HepG2 (cell line): ENCODE results near the gene TROAP. TPM values are rescaled to one million over a fixed set of nuclear protein-coding genes. Genes with fewer than 3 reads are reported as not detected.

Experiments
- ATF7-NPFF ChIP-seq: sonication (generic); formaldehyde crosslinking; IDR thresholded peaks from 2 replicates; pipeline ENCODE4 v1.8.1; 2023; ENCODE audit warnings: mild to moderate bottlenecking, low read depth, missing genetic modification reagents, moderate library complexity
- CBFB ChIP-seq: sonication (generic); formaldehyde crosslinking; IDR thresholded peaks from 2 replicates; pipeline ENCODE4 v1.4.0; 2020; ENCODE audit warnings: missing genetic modification reagents
- JARID2 ChIP-seq: sonication (generic); formaldehyde crosslinking; IDR thresholded peaks from 2 replicates; pipeline ENCODE4 v1.8.1; 2023; ENCODE audit warnings: missing genetic modification reagents, inconsistent platforms; ENCODE audit not compliant: insufficient replicate concordance
- NR2F6 ChIP-seq, 2 experiments: IDR thresholded peaks; 2 replicates each; pipeline ENCODE4 v1.6.1; 2016; ENCODE audit warnings: antibody characterized with exemption in 1 of 2, mild to moderate bottlenecking in 1 of 2
- PITX1 ChIP-seq: sonication (generic); formaldehyde crosslinking; IDR thresholded peaks from 2 replicates; pipeline ENCODE4 v1.5.1; 2020; ENCODE audit warnings: mild to moderate bottlenecking, missing genetic modification reagents
- SMAD9 ChIP-seq: sonication (generic); formaldehyde crosslinking; IDR thresholded peaks from 2 replicates; pipeline ENCODE4 v1.5.1; 2020; ENCODE audit warnings: mild to moderate bottlenecking, missing genetic modification reagents
- ZMYM3 ChIP-seq: sonication (generic); formaldehyde crosslinking; IDR thresholded peaks from 2 replicates; pipeline ENCODE4 v1.5.1; 2020; ENCODE audit warnings: mild to moderate bottlenecking, missing genetic modification reagents
- ZNF274 ChIP-seq: sonication (generic); formaldehyde crosslinking; IDR thresholded peaks from 2 replicates; pipeline ENCODE4 v1.5.1; 2020; ENCODE audit warnings: mild to moderate bottlenecking, missing genetic modification reagents
- ZNF510 ChIP-seq: sonication (generic); formaldehyde crosslinking; IDR thresholded peaks from 2 replicates; pipeline ENCODE4 v1.4.0; 2020; ENCODE audit warnings: low read depth, mild to moderate bottlenecking, missing genetic modification reagents
- ZNF547 ChIP-seq: sonication (generic); formaldehyde crosslinking; IDR thresholded peaks from 2 replicates; pipeline ENCODE4 v1.5.1; 2020; ENCODE audit warnings: mild to moderate bottlenecking, missing genetic modification reagents
- ZNF747 ChIP-seq: sonication (generic); formaldehyde crosslinking; IDR thresholded peaks from 2 replicates; pipeline ENCODE4 v1.8.1; 2023; ENCODE audit warnings: missing genetic modification reagents, mild to moderate bottlenecking, borderline replicate concordance
- ZNF879 ChIP-seq: sonication (generic); formaldehyde crosslinking; IDR thresholded peaks from 2 replicates; pipeline ENCODE4 v1.8.1; 2023; ENCODE audit warnings: missing genetic modification reagents
- polyA plus RNA-seq, 8 experiments: library from polyadenylated mRNA; depleted of rRNA in 3 of 8; stranded (reverse) in 7 of 8; unstranded in 1 of 8; fragments of >200 nt; fragmentation: Illumina TruSeq in 4 of 8; extraction: Trizol in 4 of 8; gene quantifications; 2 replicates each; pipeline versions ENCODE4 v1.2.1 to v1.2.3, GENCODE V29; 2011 to 2016; ENCODE audit warnings: low read depth in 4 of 8, missing spikeins in 1 of 8, mixed read lengths in 1 of 8; ENCODE audit not compliant: insufficient read depth in 1 of 8
- total RNA-seq, 5 experiments: library from RNA; depleted of rRNA; stranded (reverse); fragments of >200 nt; fragmentation: Illumina TruSeq; extraction: Trizol; gene quantifications; 2 replicates each; pipeline ENCODE4 v1.2.3, GENCODE V29; 2016; ENCODE audit warnings: low read depth in 1 of 5
- TF ChIP-seq, protein P1 (sequence below): sonication (generic); formaldehyde crosslinking; IDR thresholded peaks from 2 replicates; pipeline ENCODE4 v1.5.0; 2020; ENCODE audit warnings: mild to moderate bottlenecking, missing genetic modification reagents
- TF ChIP-seq, protein P2 (sequence below): sonication (generic); formaldehyde crosslinking; IDR thresholded peaks from 2 replicates; pipeline ENCODE4 v1.8.0; 2022; ENCODE audit warnings: missing genetic modification reagents, low read depth, mild to moderate bottlenecking, borderline replicate concordance
- TF ChIP-seq, protein P3 (sequence below): sonication (generic); formaldehyde crosslinking; IDR thresholded peaks from 2 replicates; pipeline ENCODE4 v1.5.1; 2020; ENCODE audit warnings: mild to moderate bottlenecking, missing genetic modification reagents, moderate library complexity
- TF ChIP-seq, protein P4 (sequence below): sonication (generic); formaldehyde crosslinking; IDR thresholded peaks from 2 replicates; pipeline ENCODE4 v1.5.1; 2020; ENCODE audit warnings: missing genetic modification reagents, mild to moderate bottlenecking, borderline replicate concordance
- TF ChIP-seq, protein P5 (sequence below): sonication (generic); formaldehyde crosslinking; IDR thresholded peaks from 2 replicates; pipeline ENCODE4 v1.5.1; 2020; ENCODE audit warnings: mild to moderate bottlenecking, missing genetic modification reagents, borderline replicate concordance

TROAP gene
- total and polyA plus RNA-seq, 2 of the 13 experiments (the other 11 are each of a cell fraction or from before 2014, with no cell fraction given): 22.5 to 30.9 TPM

DNA sequence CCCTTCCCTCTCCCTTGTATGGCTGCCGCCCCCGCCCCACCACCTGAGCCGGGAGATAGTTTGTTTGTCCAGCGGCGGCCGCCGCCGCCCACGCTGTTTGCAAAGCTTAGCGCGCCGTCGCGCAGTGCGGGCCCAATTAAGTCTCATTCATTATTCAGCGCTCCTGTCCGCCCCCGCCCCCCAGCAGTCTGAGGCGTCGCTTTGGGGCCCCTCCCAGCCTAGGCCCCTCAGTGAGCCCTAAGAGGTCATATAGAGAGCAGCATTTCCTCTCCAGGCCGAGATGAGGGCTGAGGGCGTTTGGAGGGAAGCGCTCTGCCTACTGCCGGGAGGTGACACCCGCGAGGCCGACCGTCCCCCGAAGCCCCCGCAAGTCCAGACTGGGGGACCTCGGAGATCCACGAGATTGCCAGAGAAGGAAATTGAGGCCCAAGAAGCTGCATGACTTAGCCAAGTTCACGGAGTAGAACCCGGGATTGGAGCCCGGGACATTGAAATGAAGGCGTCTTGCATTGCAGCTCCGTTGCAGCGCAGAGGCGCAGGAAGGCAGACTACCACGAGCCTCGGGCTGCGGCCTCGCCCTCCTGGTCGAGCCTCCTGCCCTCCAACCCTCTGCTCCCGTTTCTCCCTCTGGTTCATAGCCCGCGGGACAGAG lies 23.7 kb downstream of the TROAP start, which contains the start of gene DNAJC22 (continued):
- TF ChIP-seq ATF7-NPFF (CRISPR knock-in tag): peak; percentile 84; the same call in 1 of the 2 replicates
- TF ChIP-seq PITX1: peak; percentile 33; the same call in 1 of the 2 replicates
- TF ChIP-seq ZNF274: peak; percentile 64; the same call in 1 of the 2 replicates
- TF ChIP-seq, protein P1, sequence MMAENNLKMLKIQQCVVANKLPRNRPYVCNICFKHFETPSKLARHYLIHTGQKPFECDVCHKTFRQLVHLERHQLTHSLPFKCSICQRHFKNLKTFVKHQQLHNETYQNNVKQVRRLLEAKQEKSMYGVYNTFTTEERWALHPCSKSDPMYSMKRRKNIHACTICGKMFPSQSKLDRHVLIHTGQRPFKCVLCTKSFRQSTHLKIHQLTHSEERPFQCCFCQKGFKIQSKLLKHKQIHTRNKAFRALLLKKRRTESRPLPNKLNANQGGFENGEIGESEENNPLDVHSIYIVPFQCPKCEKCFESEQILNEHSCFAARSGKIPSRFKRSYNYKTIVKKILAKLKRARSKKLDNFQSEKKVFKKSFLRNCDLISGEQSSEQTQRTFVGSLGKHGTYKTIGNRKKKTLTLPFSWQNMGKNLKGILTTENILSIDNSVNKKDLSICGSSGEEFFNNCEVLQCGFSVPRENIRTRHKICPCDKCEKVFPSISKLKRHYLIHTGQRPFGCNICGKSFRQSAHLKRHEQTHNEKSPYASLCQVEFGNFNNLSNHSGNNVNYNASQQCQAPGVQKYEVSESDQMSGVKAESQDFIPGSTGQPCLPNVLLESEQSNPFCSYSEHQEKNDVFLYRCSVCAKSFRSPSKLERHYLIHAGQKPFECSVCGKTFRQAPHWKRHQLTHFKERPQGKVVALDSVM (CRISPR knock-in tag): peak; percentile 82
- 0 out of 2 replicates have a peak, but pooled peaks have one; percentile 54 for TF ChIP-seq SMAD9
- peak; percentile 84 for TF ChIP-seq ZNF547 (CRISPR knock-in tag)
- no peak for TF ChIP-seq CBFB (CRISPR knock-in tag)
- 0 out of 2 replicates have a peak, but pooled peaks have one; percentile 71 for TF ChIP-seq ZNF747 (CRISPR knock-in tag)
- TF ChIP-seq JARID2: no peak
- TF ChIP-seq, protein P2, sequence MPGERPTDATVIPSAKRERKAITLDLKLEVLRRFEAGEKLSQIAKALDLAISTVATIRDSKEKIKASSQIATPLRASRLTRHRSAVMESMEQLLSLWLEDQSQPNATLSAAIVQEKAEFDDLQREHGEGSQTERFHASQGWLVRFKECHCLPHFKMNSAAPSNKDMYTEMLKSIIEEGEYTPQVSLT (CRISPR knock-in tag): no peak
- TF ChIP-seq, protein P3, sequence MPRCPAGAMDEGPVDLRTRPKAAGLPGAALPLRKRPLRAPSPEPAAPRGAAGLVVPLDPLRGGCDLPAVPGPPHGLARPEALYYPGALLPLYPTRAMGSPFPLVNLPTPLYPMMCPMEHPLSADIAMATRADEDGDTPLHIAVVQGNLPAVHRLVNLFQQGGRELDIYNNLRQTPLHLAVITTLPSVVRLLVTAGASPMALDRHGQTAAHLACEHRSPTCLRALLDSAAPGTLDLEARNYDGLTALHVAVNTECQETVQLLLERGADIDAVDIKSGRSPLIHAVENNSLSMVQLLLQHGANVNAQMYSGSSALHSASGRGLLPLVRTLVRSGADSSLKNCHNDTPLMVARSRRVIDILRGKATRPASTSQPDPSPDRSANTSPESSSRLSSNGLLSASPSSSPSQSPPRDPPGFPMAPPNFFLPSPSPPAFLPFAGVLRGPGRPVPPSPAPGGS (CRISPR knock-in tag): peak; percentile 58; the same call in 1 of the 2 replicates
- TF ChIP-seq, protein P4, sequence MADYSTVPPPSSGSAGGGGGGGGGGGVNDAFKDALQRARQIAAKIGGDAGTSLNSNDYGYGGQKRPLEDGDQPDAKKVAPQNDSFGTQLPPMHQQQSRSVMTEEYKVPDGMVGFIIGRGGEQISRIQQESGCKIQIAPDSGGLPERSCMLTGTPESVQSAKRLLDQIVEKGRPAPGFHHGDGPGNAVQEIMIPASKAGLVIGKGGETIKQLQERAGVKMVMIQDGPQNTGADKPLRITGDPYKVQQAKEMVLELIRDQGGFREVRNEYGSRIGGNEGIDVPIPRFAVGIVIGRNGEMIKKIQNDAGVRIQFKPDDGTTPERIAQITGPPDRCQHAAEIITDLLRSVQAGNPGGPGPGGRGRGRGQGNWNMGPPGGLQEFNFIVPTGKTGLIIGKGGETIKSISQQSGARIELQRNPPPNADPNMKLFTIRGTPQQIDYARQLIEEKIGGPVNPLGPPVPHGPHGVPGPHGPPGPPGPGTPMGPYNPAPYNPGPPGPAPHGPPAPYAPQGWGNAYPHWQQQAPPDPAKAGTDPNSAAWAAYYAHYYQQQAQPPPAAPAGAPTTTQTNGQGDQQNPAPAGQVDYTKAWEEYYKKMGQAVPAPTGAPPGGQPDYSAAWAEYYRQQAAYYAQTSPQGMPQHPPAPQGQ: 0 out of 2 replicates have a peak, but pooled peaks have one; percentile 53
- TF ChIP-seq ZNF510: no peak
- no peak for TF ChIP-seq NR2F6 (IDR thresholded peaks at IDR 0.05)
- TF ChIP-seq NR2F6 (CRISPR knock-in tag; IDR thresholded peaks at IDR 0.05): no peak
- TF ChIP-seq ZMYM3 (CRISPR knock-in tag): no peak
- 0 out of 2 replicates have a peak, but pooled peaks have one; percentile 38 for TF ChIP-seq ZNF879 (CRISPR knock-in tag)
- TF ChIP-seq, protein P5, sequence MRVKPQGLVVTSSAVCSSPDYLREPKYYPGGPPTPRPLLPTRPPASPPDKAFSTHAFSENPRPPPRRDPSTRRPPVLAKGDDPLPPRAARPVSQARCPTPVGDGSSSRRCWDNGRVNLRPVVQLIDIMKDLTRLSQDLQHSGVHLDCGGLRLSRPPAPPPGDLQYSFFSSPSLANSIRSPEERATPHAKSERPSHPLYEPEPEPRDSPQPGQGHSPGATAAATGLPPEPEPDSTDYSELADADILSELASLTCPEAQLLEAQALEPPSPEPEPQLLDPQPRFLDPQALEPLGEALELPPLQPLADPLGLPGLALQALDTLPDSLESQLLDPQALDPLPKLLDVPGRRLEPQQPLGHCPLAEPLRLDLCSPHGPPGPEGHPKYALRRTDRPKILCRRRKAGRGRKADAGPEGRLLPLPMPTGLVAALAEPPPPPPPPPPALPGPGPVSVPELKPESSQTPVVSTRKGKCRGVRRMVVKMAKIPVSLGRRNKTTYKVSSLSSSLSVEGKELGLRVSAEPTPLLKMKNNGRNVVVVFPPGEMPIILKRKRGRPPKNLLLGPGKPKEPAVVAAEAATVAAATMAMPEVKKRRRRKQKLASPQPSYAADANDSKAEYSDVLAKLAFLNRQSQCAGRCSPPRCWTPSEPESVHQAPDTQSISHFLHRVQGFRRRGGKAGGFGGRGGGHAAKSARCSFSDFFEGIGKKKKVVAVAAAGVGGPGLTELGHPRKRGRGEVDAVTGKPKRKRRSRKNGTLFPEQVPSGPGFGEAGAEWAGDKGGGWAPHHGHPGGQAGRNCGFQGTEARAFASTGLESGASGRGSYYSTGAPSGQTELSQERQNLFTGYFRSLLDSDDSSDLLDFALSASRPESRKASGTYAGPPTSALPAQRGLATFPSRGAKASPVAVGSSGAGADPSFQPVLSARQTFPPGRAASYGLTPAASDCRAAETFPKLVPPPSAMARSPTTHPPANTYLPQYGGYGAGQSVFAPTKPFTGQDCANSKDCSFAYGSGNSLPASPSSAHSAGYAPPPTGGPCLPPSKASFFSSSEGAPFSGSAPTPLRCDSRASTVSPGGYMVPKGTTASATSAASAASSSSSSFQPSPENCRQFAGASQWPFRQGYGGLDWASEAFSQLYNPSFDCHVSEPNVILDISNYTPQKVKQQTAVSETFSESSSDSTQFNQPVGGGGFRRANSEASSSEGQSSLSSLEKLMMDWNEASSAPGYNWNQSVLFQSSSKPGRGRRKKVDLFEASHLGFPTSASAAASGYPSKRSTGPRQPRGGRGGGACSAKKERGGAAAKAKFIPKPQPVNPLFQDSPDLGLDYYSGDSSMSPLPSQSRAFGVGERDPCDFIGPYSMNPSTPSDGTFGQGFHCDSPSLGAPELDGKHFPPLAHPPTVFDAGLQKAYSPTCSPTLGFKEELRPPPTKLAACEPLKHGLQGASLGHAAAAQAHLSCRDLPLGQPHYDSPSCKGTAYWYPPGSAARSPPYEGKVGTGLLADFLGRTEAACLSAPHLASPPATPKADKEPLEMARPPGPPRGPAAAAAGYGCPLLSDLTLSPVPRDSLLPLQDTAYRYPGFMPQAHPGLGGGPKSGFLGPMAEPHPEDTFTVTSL (CRISPR knock-in tag): no peak
